HepG2 (cell line): ENCODE results near the gene MUL1. TPM values are rescaled to one million over a fixed set of nuclear protein-coding genes. Genes with fewer than 3 reads are reported as not detected.

Experiments used
- HMG20B ChIP-seq: conservative IDR thresholded peaks from 2 replicates; pipeline ENCODE4 v1.6.1; 2016; ENCODE audit warnings: missing genetic modification reagents, missing compliant biosample characterization
- MIXL1 ChIP-seq: IDR thresholded peaks from 2 replicates; pipeline ENCODE4 v1.6.1; 2016
- NCOA2 ChIP-seq: sonication (generic); formaldehyde crosslinking; IDR thresholded peaks from 2 replicates; pipeline ENCODE4 v1.8.0; 2022; ENCODE audit warnings: inconsistent platforms
- NFATC3 ChIP-seq: sonication (generic); formaldehyde crosslinking; IDR thresholded peaks from 2 replicates; pipeline ENCODE4 v1.5.1; 2020; ENCODE audit warnings: mild to moderate bottlenecking, missing genetic modification reagents
- PITX1 ChIP-seq: sonication (generic); formaldehyde crosslinking; IDR thresholded peaks from 2 replicates; pipeline ENCODE4 v1.5.1; 2020; ENCODE audit warnings: mild to moderate bottlenecking, missing genetic modification reagents
- SETDB1 ChIP-seq: sonication (generic); formaldehyde crosslinking; IDR thresholded peaks from 2 replicates; pipeline ENCODE4 v1.5.1; 2020; ENCODE audit warnings: missing genetic modification reagents, mild to moderate bottlenecking, borderline replicate concordance
- SIX4 ChIP-seq: sonication (generic); formaldehyde crosslinking; IDR thresholded peaks from 2 replicates; pipeline ENCODE4 v1.4.0; 2020; ENCODE audit warnings: missing genetic modification reagents
- SUZ12 ChIP-seq: fragments of 150-350 bp; IDR thresholded peaks from 2 replicates; pipeline ENCODE4 v1.6.1; 2014; ENCODE audit warnings: low read depth, low read length
- ZMYM2 ChIP-seq: sonication (generic); formaldehyde crosslinking; IDR thresholded peaks from 2 replicates; pipeline ENCODE4 v1.8.0; 2022; ENCODE audit warnings: mild to moderate bottlenecking, missing genetic modification reagents
- ZNF180 ChIP-seq: sonication (generic); formaldehyde crosslinking; IDR thresholded peaks from 2 replicates; pipeline ENCODE4 v1.4.0; 2020; ENCODE audit warnings: low read depth, missing genetic modification reagents, borderline replicate concordance
- ZNF292 ChIP-seq: sonication (generic); formaldehyde crosslinking; IDR thresholded peaks from 2 replicates; pipeline ENCODE4 v1.8.1; 2022; ENCODE audit warnings: mild to moderate bottlenecking, low read depth, missing genetic modification reagents, borderline replicate concordance
- ZNF557 ChIP-seq: sonication (generic); formaldehyde crosslinking; IDR thresholded peaks from 2 replicates; pipeline ENCODE4 v1.4.0; 2020; ENCODE audit warnings: missing genetic modification reagents
- ZNF737 ChIP-seq: sonication (generic); formaldehyde crosslinking; IDR thresholded peaks from 2 replicates; pipeline ENCODE4 v1.5.0; 2020; ENCODE audit warnings: missing genetic modification reagents, mild to moderate bottlenecking, borderline replicate concordance
- polyA plus RNA-seq, 8 experiments: library from polyadenylated mRNA; depleted of rRNA in 3 of 8; stranded (reverse) in 7 of 8; unstranded in 1 of 8; fragments of >200 nt; fragmentation: Illumina TruSeq in 4 of 8; extraction: Trizol in 4 of 8; gene quantifications; 2 replicates each; pipeline versions ENCODE4 v1.2.1 to v1.2.3, GENCODE V29; 2011 to 2016; ENCODE audit warnings: low read depth in 4 of 8, missing spikeins in 1 of 8, mixed read lengths in 1 of 8; ENCODE audit not compliant: insufficient read depth in 1 of 8
- total RNA-seq, 5 experiments: library from RNA; depleted of rRNA; stranded (reverse); fragments of >200 nt; fragmentation: Illumina TruSeq; extraction: Trizol; gene quantifications; 2 replicates each; pipeline ENCODE4 v1.2.3, GENCODE V29; 2016; ENCODE audit warnings: low read depth in 1 of 5
- TF ChIP-seq, protein P1 (sequence below): sonication (generic); formaldehyde crosslinking; IDR thresholded peaks from 2 replicates; pipeline ENCODE4 v1.4.0; 2020; ENCODE audit warnings: missing genetic modification reagents
- TF ChIP-seq, protein P2 (sequence below): sonication (generic); formaldehyde crosslinking; IDR thresholded peaks from 2 replicates; pipeline ENCODE4 v1.5.0; 2020; ENCODE audit warnings: missing genetic modification reagents
- TF ChIP-seq, protein P3 (sequence below): sonication (generic); formaldehyde crosslinking; IDR thresholded peaks from 2 replicates; pipeline ENCODE4 v1.4.0; 2020; ENCODE audit warnings: missing genetic modification reagents
- TF ChIP-seq, protein P4 (sequence below): sonication (generic); formaldehyde crosslinking; IDR thresholded peaks from 2 replicates; pipeline ENCODE4 v1.4.0; 2020; ENCODE audit warnings: missing genetic modification reagents
- TF ChIP-seq, protein P5 (sequence below): sonication (generic); formaldehyde crosslinking; IDR thresholded peaks from 2 replicates; pipeline ENCODE4 v1.4.0; 2020; ENCODE audit warnings: missing genetic modification reagents, mild to moderate bottlenecking, borderline replicate concordance
- TF ChIP-seq, protein P6 (sequence below): sonication (generic); formaldehyde crosslinking; IDR thresholded peaks from 2 replicates; pipeline ENCODE4 v1.4.0; 2020; ENCODE audit warnings: missing genetic modification reagents

MUL1 gene
- total and polyA plus RNA-seq, 2 of the 13 experiments (the other 11 are each of a cell fraction or from before 2014, with no cell fraction given), result 21.5 to 26.5 TPM

DNA sequence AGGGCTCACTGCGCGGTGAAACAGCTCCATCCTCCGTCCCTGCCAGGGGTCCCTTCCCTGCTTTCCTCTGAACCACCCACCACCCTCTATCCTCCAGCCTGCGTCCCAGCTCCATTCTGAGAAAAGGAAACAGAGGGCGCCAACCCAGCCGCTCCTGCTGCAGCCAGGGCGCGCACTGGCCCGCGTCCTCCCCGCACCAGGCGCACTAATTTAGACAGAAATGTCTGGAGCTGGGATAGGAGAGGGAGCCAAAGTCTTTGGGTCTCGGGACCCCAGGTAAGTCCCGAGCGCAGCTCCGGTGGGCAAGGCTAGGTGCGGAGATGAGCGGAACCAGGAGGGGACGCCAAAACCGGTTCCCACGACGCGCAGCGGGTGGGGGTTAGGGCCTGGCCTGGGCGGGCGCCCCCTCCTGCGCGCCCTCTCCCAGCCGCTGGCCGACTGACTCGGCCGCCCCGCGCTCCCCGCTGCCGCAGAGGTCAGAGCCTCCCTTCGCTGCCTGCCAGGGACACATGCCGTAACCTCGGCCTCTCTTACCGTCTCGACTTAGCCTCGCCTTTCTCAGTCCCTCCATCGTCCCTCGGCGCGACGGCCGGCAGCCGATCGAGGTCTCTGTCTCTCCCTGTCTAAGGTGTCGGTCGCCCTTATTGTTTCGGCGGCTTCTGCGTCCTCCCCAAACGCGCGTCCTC, 24.0 kb downstream of the MUL1 start (continued):
- no peak for TF ChIP-seq PITX1 (CRISPR knock-in tag)
- TF ChIP-seq, protein P1, sequence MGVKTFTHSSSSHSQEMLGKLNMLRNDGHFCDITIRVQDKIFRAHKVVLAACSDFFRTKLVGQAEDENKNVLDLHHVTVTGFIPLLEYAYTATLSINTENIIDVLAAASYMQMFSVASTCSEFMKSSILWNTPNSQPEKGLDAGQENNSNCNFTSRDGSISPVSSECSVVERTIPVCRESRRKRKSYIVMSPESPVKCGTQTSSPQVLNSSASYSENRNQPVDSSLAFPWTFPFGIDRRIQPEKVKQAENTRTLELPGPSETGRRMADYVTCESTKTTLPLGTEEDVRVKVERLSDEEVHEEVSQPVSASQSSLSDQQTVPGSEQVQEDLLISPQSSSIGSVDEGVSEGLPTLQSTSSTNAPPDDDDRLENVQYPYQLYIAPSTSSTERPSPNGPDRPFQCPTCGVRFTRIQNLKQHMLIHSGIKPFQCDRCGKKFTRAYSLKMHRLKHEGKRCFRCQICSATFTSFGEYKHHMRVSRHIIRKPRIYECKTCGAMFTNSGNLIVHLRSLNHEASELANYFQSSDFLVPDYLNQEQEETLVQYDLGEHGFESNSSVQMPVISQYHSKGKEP (CRISPR knock-in tag), result no peak
- no peak for TF ChIP-seq NCOA2
- no peak for TF ChIP-seq SETDB1
- no peak for TF ChIP-seq ZMYM2 (CRISPR knock-in tag)
- TF ChIP-seq ZNF180 (CRISPR knock-in tag), result no peak
- TF ChIP-seq, protein P2, sequence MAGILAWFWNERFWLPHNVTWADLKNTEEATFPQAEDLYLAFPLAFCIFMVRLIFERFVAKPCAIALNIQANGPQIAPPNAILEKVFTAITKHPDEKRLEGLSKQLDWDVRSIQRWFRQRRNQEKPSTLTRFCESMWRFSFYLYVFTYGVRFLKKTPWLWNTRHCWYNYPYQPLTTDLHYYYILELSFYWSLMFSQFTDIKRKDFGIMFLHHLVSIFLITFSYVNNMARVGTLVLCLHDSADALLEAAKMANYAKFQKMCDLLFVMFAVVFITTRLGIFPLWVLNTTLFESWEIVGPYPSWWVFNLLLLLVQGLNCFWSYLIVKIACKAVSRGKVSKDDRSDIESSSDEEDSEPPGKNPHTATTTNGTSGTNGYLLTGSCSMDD, result no peak
- TF ChIP-seq, protein P3, sequence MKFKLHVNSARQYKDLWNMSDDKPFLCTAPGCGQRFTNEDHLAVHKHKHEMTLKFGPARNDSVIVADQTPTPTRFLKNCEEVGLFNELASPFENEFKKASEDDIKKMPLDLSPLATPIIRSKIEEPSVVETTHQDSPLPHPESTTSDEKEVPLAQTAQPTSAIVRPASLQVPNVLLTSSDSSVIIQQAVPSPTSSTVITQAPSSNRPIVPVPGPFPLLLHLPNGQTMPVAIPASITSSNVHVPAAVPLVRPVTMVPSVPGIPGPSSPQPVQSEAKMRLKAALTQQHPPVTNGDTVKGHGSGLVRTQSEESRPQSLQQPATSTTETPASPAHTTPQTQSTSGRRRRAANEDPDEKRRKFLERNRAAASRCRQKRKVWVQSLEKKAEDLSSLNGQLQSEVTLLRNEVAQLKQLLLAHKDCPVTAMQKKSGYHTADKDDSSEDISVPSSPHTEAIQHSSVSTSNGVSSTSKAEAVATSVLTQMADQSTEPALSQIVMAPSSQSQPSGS (CRISPR knock-in tag), result peak; percentile 7; the same call in 1 of the 2 replicates
- TF ChIP-seq, protein P4, sequence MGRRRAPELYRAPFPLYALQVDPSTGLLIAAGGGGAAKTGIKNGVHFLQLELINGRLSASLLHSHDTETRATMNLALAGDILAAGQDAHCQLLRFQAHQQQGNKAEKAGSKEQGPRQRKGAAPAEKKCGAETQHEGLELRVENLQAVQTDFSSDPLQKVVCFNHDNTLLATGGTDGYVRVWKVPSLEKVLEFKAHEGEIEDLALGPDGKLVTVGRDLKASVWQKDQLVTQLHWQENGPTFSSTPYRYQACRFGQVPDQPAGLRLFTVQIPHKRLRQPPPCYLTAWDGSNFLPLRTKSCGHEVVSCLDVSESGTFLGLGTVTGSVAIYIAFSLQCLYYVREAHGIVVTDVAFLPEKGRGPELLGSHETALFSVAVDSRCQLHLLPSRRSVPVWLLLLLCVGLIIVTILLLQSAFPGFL (CRISPR knock-in tag), result no peak
- TF ChIP-seq SUZ12, result no peak
- no peak for TF ChIP-seq ZNF737 (CRISPR knock-in tag)
- no peak for TF ChIP-seq SIX4 (CRISPR knock-in tag)
- TF ChIP-seq HMG20B (CRISPR knock-in tag), result no peak
- TF ChIP-seq, protein P5, sequence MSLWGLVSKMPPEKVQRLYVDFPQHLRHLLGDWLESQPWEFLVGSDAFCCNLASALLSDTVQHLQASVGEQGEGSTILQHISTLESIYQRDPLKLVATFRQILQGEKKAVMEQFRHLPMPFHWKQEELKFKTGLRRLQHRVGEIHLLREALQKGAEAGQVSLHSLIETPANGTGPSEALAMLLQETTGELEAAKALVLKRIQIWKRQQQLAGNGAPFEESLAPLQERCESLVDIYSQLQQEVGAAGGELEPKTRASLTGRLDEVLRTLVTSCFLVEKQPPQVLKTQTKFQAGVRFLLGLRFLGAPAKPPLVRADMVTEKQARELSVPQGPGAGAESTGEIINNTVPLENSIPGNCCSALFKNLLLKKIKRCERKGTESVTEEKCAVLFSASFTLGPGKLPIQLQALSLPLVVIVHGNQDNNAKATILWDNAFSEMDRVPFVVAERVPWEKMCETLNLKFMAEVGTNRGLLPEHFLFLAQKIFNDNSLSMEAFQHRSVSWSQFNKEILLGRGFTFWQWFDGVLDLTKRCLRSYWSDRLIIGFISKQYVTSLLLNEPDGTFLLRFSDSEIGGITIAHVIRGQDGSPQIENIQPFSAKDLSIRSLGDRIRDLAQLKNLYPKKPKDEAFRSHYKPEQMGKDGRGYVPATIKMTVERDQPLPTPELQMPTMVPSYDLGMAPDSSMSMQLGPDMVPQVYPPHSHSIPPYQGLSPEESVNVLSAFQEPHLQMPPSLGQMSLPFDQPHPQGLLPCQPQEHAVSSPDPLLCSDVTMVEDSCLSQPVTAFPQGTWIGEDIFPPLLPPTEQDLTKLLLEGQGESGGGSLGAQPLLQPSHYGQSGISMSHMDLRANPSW (CRISPR knock-in tag), result no peak
- TF ChIP-seq NFATC3 (CRISPR knock-in tag), result no peak
- TF ChIP-seq ZNF557 (CRISPR knock-in tag), result no peak
- peak; percentile 43; the same call in 1 of the 2 replicates for TF ChIP-seq ZNF292
- TF ChIP-seq MIXL1 (CRISPR knock-in tag), result no peak
- TF ChIP-seq, protein P6, sequence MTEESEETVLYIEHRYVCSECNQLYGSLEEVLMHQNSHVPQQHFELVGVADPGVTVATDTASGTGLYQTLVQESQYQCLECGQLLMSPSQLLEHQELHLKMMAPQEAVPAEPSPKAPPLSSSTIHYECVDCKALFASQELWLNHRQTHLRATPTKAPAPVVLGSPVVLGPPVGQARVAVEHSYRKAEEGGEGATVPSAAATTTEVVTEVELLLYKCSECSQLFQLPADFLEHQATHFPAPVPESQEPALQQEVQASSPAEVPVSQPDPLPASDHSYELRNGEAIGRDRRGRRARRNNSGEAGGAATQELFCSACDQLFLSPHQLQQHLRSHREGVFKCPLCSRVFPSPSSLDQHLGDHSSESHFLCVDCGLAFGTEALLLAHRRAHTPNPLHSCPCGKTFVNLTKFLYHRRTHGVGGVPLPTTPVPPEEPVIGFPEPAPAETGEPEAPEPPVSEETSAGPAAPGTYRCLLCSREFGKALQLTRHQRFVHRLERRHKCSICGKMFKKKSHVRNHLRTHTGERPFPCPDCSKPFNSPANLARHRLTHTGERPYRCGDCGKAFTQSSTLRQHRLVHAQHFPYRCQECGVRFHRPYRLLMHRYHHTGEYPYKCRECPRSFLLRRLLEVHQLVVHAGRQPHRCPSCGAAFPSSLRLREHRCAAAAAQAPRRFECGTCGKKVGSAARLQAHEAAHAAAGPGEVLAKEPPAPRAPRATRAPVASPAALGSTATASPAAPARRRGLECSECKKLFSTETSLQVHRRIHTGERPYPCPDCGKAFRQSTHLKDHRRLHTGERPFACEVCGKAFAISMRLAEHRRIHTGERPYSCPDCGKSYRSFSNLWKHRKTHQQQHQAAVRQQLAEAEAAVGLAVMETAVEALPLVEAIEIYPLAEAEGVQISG (CRISPR knock-in tag), result peak; percentile 58; the same call in 1 of the 2 replicates
